Trophoblast cell (in vitro differentiated cells and primary cell): Measurements from ENCODE around the gene BRD3OS.

ENCODE experiments used
- DNase-seq, 2 donors: peaks; one replicate each; pipeline ENCODE4 v3.0.0-alpha.2; 2016
- H2AFZ ChIP-seq: 2 replicates; pipeline ENCODE4 v1.6.1; 2013; ENCODE audit warnings: low read length, moderate library complexity, mild to moderate bottlenecking; ENCODE audit not compliant: insufficient read depth, poor library complexity
- H2AK5ac ChIP-seq: 2 replicates; pipeline ENCODE4 v1.6.1; 2013; ENCODE audit warnings: mild to moderate bottlenecking, low read length
- H2BK120ac ChIP-seq: 2 replicates; pipeline ENCODE4 v1.6.1; 2013; ENCODE audit warnings: low read length, mild to moderate bottlenecking, moderate library complexity; ENCODE audit not compliant: insufficient read depth, poor library complexity
- H2BK12ac ChIP-seq: 2 replicates; pipeline ENCODE4 v1.6.1; 2013; ENCODE audit warnings: mild to moderate bottlenecking, low read length, moderate library complexity
- H2BK5ac ChIP-seq: 2 replicates; pipeline ENCODE4 v1.6.1; 2013; ENCODE audit warnings: low read length, low read depth, moderate library complexity, mild to moderate bottlenecking; ENCODE audit not compliant: poor library complexity
- H3K14ac ChIP-seq: 2 replicates; pipeline ENCODE4 v1.6.1; 2013; ENCODE audit warnings: mild to moderate bottlenecking, low read length
- H3K18ac ChIP-seq: 2 replicates; pipeline ENCODE4 v1.6.1; 2013; ENCODE audit warnings: mild to moderate bottlenecking, low read length
- H3K23ac ChIP-seq: 2 replicates; pipeline ENCODE4 v1.6.1; 2013; ENCODE audit warnings: low read length
- H3K27ac ChIP-seq: 2 replicates; pipeline ENCODE4 v1.5.1; 2013; ENCODE audit warnings: low read depth, mild to moderate bottlenecking, inconsistent platforms, low read length, moderate library complexity
- H3K27me3 ChIP-seq: 2 replicates; pipeline ENCODE4 v1.6.1; 2013; ENCODE audit warnings: inconsistent platforms, mild to moderate bottlenecking, low read length, moderate library complexity; ENCODE audit not compliant: insufficient read depth
- H3K36me3 ChIP-seq, 2 experiments: 1 replicate in 1 of 2; 2 replicates in 1 of 2; pipeline ENCODE4 v1.6.1; 2013; ENCODE audit warnings: low read length in 2 of 2, mild to moderate bottlenecking in 2 of 2, moderate library complexity in 1 of 2; ENCODE audit not compliant: insufficient read depth in 2 of 2, control insufficient read depth in 1 of 2
- H3K4ac ChIP-seq: 2 replicates; pipeline ENCODE4 v1.6.1; 2013; ENCODE audit warnings: low read depth, mild to moderate bottlenecking, low read length, moderate library complexity
- H3K4me1 ChIP-seq, 2 experiments: 1 replicate in 1 of 2; 2 replicates in 1 of 2; pipeline ENCODE4 v1.6.1; 2013; ENCODE audit warnings: low read length in 2 of 2, mild to moderate bottlenecking in 2 of 2, moderate library complexity in 1 of 2; ENCODE audit not compliant: insufficient read depth in 2 of 2, control insufficient read depth in 1 of 2
- H3K4me2 ChIP-seq: 2 replicates; pipeline ENCODE4 v1.6.1; 2013; ENCODE audit warnings: inconsistent platforms, mild to moderate bottlenecking, low read length, moderate library complexity
- H3K4me3 ChIP-seq: 2 replicates; pipeline ENCODE4 v1.5.1; 2013; ENCODE audit warnings: mild to moderate bottlenecking, low read depth, low read length, inconsistent platforms
- H3K79me1 ChIP-seq: one replicate; pipeline ENCODE4 v1.6.1; 2013; ENCODE audit warnings: low read length
- H3K79me2 ChIP-seq: 2 replicates; pipeline ENCODE4 v1.6.1; 2013; ENCODE audit warnings: low read length, mild to moderate bottlenecking; ENCODE audit not compliant: control insufficient read depth, insufficient read depth, poor library complexity
- H3K9ac ChIP-seq: 2 replicates; pipeline ENCODE4 v1.6.1; 2013; ENCODE audit warnings: mild to moderate bottlenecking, low read length
- H3K9me3 ChIP-seq: 2 replicates; pipeline ENCODE4 v1.6.1; 2013; ENCODE audit warnings: low read depth, mild to moderate bottlenecking, control low read depth, inconsistent platforms, low read length; ENCODE audit not compliant: insufficient read depth
- H4K12ac ChIP-seq: 2 replicates; pipeline ENCODE4 v1.6.1; 2013; ENCODE audit warnings: low read depth, mild to moderate bottlenecking, low read length, moderate library complexity
- H4K8ac ChIP-seq: 2 replicates; pipeline ENCODE4 v1.6.1; 2013; ENCODE audit warnings: low read depth, mild to moderate bottlenecking, low read length, moderate library complexity
- H4K91ac ChIP-seq: one replicate; pipeline ENCODE4 v1.6.1; 2013; ENCODE audit warnings: low read depth, mild to moderate bottlenecking, low read length, moderate library complexity
- WGBS: extraction: QIAGEN DNeasy Blood & Tissue Kit; methylation state at CpG from one replicate; pipeline ENCODE4 v1.1.7; 2013; ENCODE audit warnings: missing lambda C conversion rate; ENCODE audit not compliant: insufficient read length, insufficient coverage; ENCODE audit errors: extremely low coverage; 5-methylcytosine and 5-hydroxymethylcytosine counted together

BRD3OS gene

DNA sequence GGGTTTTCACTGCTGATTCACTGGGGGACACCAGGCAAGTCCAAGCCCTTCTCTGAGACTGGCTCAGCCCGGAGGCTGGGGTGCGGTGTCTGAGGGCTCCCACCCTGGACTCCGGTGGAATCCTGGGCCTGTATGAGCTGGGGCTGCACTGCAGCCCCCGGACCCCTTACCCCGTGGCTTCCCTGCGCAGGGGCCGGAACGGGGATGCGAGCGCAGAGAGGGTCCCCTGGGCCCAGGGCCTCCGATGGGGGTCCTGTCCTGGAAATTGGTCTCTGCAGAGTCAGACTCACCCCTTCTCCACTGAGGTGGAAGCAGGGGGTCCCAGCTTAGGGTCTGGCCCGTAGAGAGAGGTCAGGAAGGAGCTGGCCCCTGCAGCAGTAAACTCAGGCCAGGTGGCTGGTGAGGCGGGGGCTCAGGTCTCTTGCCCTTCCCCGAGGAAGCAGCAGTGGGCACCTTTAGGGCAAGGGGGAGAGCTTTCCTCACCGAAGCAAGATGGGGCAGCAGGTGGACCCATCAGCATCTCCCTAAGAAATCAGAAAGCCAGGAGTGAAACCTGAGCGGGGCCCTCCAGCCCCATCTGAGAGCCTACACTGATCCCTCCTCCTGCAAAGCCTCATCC is 31.5 kb upstream of the BRD3OS start:
- H2AK5ac ChIP-seq = peak overlapping the region; percentile 9
- peak overlapping the region; percentile 99 for H4K91ac ChIP-seq
- H3K36me3 ChIP-seq = peaks cover 5% of the 10 kb centered on the region in 2 experiments
- H3K27me3 ChIP-seq = no peaks in the 10 kb centered on the region
- H3K14ac ChIP-seq = peak overlapping the region; percentile 5
- peaks cover 33% of the 10 kb centered on the region for H3K79me1 ChIP-seq
- H2BK12ac ChIP-seq = peak overlapping the region; percentile 51
- peak overlapping the region; percentile 7 for H2BK120ac ChIP-seq
- no peak overlapping the region for H3K27ac ChIP-seq
- WGBS = no CpG with 5 or more reads among the region's 16 CpGs
- H3K9me3 ChIP-seq = no peaks in the 10 kb centered on the region
- no peak overlapping the region for H2AFZ ChIP-seq
- no peak overlapping the region for H3K23ac ChIP-seq
- H3K4me3 ChIP-seq = no peak overlapping the region
- peaks cover 37% of the 10 kb centered on the region for H3K79me2 ChIP-seq
- no peak for DNase-seq
- H3K4ac ChIP-seq = no peak overlapping the region
- H3K4me1 ChIP-seq = peaks cover 15 to 20% of the 10 kb centered on the region in 2 experiments
- peak overlapping the region; percentile 66 for H3K4me2 ChIP-seq
- no peak overlapping the region for H2BK5ac ChIP-seq
- H4K8ac ChIP-seq = peak overlapping the region; percentile 6
- H4K12ac ChIP-seq = no peak overlapping the region
- H3K18ac ChIP-seq = peak overlapping the region; percentile 6
- no peak overlapping the region for H3K9ac ChIP-seq

DNA sequence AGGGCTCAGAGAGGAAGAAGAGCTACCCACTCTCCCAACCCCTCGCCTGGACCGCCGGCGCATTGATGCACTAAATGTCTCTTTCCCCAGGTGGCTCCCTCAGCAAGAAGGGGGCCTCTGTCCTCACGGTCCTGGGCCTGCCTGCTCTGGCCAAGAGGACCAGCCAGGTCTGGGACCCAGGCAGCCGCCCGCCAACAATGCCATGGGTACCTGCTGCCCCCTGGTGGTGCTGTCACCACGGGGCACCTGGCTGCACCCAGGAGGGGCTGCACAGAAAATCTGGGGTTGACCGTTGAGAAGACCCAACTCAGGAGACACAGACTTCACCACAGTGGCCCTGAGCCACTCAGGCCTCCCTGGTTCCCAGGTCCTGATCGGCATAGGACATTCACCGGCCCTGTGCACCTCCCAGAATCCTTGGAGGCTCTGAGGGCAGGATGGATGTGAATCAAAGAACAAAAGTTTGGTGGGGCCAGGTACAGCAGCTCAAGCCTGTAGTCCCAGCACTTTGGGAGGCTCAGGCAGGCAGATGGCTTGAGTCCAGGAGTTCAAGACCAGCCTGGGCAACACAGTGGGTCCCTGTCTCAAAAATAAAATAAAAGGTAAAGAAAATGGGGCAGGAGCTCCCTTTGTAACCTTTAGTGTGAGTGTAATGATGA is 30.8 kb upstream of the BRD3OS start:
- Histone ChIP-seq H4K91ac (peak overlapping the region; percentile 99), H4K8ac (no peak overlapping the region), H3K79me1 (peaks cover 33% of the 10 kb centered on the region), H3K27ac (no peak overlapping the region), H2AK5ac (no peak overlapping the region), H3K27me3 (no peaks in the 10 kb centered on the region), H3K9ac (no peak overlapping the region), H3K9me3 (no peaks in the 10 kb centered on the region), H3K14ac (no peak overlapping the region), H3K23ac (no peak overlapping the region), H3K18ac (no peak overlapping the region), H3K4me3 (no peak overlapping the region), H3K4me1 (peaks cover 15 to 20% of the 10 kb centered on the region in 2 experiments), H3K4me2 (no peak overlapping the region), H4K12ac (no peak overlapping the region), H3K36me3 (peaks cover 5% of the 10 kb centered on the region in 2 experiments), H2BK12ac (peak overlapping the region; percentile 54), H2BK5ac (no peak overlapping the region), H2BK120ac (peak overlapping the region; percentile 7), H2AFZ (no peak overlapping the region), H3K79me2 (peaks cover 36% of the 10 kb centered on the region), H3K4ac (no peak overlapping the region)
- WGBS = no CpG with 5 or more reads among the region's 11 CpGs
- DNase-seq = peak; percentile 73 to 87

DNA sequence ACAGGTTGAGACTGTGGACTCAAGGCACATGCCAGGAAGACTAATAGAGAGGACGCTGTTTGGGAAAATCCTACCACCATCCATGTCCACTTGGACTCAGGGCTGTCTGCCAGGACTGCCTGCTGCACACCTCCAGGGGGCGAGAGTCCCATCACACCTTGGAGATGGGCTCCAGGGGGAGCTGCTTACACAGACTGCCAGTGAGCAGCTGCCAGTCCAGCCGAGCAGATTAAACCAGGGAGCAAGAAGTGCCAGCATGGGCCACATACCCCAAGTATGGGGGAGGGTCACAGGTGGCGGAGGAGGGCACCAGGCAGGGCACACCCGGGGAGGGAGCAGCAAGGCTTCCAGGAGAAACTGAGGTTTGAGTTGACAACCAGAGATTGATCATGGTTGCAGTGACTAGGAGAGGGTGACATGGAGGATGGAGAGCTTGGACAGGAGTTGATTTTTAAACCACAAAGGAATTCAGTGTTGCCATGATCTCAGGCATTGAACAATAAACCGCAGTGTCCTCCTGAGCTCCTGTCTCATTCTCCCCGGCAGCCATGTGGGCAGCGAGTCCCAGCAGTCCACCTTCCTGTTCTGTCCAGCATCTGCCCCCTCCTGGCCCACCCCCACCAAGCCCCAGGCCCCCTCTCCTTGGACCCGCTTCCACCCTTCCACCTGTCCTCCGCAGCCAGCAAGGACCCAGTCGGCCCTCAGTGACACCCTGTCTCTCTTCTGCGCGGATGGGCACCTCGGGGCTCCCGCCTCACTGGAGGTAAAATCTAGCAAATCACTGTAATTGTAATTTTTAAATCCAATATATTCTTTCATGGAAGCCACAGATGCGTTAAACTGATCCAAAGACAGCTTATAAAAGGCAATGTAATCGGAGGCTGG is 30.0 kb upstream of the BRD3OS start:
- Histone ChIP-seq H3K23ac (no peak overlapping the region), H3K18ac (no peak overlapping the region), H4K91ac (no peak overlapping the region), H3K9ac (no peak overlapping the region), H2BK12ac (no peak overlapping the region), H3K4me2 (no peak overlapping the region), H3K36me3 (no peaks in the 10 kb centered on the region), H3K79me1 (peaks cover 31% of the 10 kb centered on the region), H3K4me1 (peaks cover 8 to 12% of the 10 kb centered on the region in 2 experiments), H2AFZ (no peak overlapping the region), H3K4me3 (no peak overlapping the region), H3K27ac (no peak overlapping the region), H4K12ac (no peak overlapping the region), H4K8ac (no peak overlapping the region), H3K4ac (no peak overlapping the region), H3K79me2 (peaks cover 28% of the 10 kb centered on the region), H3K14ac (no peak overlapping the region), H2AK5ac (no peak overlapping the region), H2BK5ac (no peak overlapping the region), H3K27me3 (no peaks in the 10 kb centered on the region), H2BK120ac (no peak overlapping the region), H3K9me3 (no peaks in the 10 kb centered on the region)
- DNase-seq = peak in 1 of 2 donors; percentile 11
- WGBS = no CpG with 5 or more reads among the region's 17 CpGs
